GM12801 (cell line): ENCODE measurements around the gene F11R.

Experiments
- TF ChIP-seq, protein P1 (sequence below): IDR thresholded peaks from one replicate; pipeline ENCODE4 v1.5.1; 2011; ENCODE audit warnings: control low read depth; ENCODE audit not compliant: insufficient read length; ENCODE audit errors: extremely low read depth

The F11R gene

DNA sequence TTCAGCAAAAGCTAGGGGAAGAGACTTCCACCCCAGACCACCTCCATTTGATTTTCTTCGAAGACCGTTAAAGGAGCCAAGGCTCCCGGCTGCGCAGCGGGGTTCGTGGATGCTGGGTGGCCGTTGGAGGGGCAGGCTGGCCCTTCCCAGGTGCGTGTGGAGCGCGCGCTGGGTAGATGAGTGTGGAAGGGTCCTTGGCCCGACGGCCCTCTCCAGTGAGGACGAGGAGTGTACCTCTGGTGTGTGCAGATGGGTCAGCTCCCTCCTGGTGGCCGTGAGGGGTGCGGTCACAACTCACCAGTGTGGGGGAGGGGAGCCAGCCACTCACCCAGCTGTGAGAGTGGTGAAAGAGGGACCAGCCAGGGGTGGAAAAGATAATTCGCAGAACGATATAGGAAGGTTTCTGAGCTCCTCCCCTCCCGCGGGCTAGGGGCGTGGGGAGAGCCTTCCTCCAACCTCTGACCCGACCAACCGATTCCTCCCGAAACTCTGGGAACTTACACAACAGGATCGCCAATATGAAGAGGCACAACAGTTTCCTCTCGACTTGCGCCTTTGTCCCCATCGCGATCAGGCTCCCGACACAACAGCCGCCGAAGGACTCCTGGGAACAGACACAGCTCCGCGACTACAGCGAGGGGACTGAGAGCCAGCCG, at the start of gene F11R:
Gene F11R, minus strand, starts transcription at position 644 of the 656 bp plus-strand sequence. Its CDS starts 79 bp downstream, at position 565.
- TF ChIP-seq, protein P1, sequence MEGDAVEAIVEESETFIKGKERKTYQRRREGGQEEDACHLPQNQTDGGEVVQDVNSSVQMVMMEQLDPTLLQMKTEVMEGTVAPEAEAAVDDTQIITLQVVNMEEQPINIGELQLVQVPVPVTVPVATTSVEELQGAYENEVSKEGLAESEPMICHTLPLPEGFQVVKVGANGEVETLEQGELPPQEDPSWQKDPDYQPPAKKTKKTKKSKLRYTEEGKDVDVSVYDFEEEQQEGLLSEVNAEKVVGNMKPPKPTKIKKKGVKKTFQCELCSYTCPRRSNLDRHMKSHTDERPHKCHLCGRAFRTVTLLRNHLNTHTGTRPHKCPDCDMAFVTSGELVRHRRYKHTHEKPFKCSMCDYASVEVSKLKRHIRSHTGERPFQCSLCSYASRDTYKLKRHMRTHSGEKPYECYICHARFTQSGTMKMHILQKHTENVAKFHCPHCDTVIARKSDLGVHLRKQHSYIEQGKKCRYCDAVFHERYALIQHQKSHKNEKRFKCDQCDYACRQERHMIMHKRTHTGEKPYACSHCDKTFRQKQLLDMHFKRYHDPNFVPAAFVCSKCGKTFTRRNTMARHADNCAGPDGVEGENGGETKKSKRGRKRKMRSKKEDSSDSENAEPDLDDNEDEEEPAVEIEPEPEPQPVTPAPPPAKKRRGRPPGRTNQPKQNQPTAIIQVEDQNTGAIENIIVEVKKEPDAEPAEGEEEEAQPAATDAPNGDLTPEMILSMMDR = no peak

DNA sequence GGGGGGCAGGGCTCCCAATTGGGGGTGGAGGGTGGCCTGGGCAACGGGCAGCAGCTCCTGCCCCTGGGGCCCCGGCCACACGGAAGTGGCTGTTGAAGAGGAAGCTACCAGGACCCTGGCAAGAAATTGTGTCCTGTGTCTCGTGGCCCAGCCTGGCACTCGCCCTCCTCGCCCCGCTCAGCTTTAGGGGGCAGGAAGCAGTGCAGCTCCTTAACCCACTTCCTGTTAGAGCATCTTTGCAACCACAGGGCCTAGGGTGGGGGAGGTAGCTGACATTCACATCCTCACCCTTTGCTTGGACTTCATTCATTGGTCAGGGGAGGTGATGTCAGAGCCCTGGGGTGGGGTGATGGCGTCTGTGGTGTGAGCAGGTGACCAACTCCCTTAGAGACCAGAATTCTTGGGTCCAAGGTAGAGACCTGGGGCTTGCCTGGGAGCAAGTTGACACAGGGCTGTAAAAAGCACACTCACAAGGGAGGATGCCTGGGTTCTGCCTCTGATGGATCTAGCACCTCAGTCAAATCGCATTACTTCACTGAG, 48.8 kb upstream of the F11R start, which contains the start of gene ARHGAP30:
Gene ARHGAP30, minus strand, starts transcription at position 161 of the 540 bp plus-strand sequence. CDS start 267 bp downstream, outside the sequence.
- TF ChIP-seq, protein P1 = no peak

DNA sequence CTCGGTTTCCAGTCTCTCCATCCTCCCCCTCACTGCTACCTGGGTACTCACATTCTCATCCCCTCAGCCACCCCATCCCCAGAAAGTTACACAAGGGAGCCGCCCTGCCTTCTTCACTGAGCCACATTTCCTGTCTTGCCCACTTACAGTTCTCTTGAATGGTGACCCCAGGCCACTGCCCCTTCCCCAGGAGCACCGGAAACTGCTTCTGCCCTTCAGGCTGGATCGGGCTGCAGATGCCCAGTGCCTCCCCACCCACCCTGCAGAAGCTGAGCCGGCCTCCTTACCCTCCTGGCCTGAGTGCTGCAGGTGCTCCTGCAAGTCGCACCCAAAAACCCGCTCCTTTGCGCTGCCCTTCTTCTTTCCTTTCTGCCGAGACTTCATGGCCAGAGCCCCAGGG, 48.3 kb upstream of the F11R start:
- TF ChIP-seq, protein P1 = no peak

DNA sequence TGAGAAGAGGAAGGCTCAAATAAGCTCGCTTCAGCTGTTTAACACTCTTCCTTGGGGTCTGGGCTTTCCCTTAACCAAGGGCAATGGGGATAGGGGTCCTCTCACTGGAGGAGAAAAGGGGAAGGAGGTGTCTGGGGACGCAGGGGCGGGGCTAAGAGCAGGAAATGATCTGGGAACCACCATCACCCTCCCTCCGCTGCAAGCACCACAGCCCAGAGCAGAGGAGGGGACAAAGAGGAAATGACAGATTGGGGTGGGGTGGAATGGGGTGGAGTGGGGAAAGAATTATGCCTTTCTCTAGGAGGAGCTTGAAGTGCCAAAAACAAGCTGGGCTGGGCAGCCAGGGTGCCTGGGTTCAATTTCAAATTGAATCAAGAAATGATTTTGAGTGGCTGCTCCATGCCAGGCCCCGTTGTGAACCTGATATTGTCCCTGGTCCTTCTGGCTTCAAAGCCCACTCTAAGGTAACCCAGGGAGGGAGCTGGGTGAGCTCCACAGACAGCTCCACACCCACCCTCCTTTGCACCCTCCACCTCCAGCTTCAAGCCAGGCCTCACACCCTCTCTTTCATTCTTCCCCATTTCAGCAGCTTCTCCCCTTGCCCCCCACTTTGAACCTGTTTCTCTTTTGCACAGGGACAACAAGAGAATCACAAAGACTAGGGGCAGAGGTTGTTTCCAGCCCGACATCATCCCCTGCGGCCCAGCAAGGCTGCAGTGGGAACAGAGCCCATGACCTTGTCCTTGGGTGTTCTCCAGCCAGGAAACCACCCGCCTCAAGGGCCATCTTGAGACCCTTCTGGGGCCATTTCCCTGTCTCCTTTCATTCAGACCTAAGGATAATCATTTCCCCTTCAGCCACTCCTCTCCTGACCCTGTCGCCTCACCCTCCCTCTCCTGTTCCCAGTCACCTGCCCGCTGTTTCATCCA, 47.6 kb upstream of the F11R start:
- TF ChIP-seq, protein P1 = no peak

DNA sequence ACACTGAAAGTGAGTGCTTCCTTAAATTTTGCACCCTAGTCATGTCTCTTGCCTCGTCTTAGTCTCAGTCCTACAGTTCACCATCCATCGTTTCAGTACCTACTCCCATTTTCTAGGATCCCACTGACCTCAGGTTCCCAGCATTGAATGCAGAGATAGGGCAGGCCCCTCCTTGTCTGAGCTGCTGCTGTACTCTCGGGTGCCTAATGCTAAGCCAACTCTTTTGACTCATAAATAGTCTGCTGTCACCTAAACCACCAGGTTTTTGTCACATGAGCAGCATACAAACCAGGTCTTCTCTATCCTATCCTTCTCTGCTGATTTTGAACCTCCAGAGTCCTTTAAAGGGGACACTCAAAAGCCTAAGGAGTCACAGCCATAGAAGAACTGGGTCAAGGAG, 45.7 kb upstream of the F11R start:
- TF ChIP-seq, protein P1 = no peak

DNA sequence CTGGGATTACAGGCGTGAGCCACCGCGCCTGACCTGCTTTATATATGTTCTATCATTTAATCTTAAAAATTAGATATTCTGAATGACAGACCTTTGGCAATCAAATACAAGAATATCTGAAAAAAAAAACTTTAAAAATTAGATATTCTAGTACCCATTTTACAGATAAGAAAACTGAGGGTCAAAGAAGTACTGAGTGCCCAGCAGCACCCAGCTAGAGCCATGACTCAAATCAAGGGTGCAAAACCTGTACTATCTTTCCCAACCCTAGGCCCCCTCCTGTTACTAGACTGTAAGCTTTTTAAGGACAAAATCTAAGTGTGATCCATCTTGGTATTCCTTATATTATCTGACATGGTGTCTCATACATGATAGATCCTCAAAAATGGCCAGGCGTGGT, 40.5 kb upstream of the F11R start:
- TF ChIP-seq, protein P1 = no peak

DNA sequence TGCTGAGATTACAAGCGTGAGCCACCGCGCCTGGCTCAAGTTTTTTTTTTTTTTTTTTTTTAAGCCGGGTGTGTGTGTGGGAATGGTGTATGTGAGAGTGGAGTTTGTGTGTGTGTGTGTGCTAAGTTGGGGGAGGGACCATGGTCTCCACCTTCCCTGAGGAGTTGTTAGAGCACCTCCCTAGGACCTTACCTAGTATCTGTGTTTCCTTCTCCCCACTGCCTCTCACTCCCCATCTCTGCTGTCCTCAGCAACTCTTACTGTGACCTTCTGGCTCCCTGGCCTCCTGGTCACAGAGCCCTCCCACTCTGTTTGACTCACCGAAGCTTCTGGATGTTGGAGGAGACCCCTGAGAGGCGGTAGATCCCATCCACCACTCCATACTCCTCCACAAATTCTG, 38.3 kb upstream of the F11R start:
- TF ChIP-seq, protein P1 = no peak
